HepG2 (cell line): ENCODE results near the gene LAMA5. TPM values are rescaled to one million over a fixed set of nuclear protein-coding genes. Genes with fewer than 3 reads are reported as not detected.

Experiments used
- ATAC-seq: fragments of 200-7000 bp; cut with Tn5 transposase; 3 replicates; pipeline ENCODE4 v1.9.1; 2020; ENCODE audit warnings: mild to moderate bottlenecking, moderate library complexity
- BruUV-seq: library from RNA; stranded (reverse); fragments of 400-500 nt; replicated peaks from 2 replicates; lab custom pipeline; 2021; lab: Mats Ljungman, UMichigan
- CTCF ChIA-PET: fragments of 300-600 bp; formaldehyde crosslinking; extraction: SDS; loops from one replicate; lab custom pipeline; 2021; ENCODE audit warnings: low total read pairs, inconsistent platforms, low intra/inter-chr PET ratio; lab: Yijun Ruan, JAX
- POLR2A ChIA-PET: fragments of 350-600 bp; sonication (Branson Sonifier 250); formaldehyde crosslinking; loops from one replicate; lab custom pipeline; 2020; ENCODE audit warnings: antibody characterized with exemption, inconsistent platforms; lab: Yijun Ruan, JAX
- DNase-seq: peaks from one replicate; pipeline ENCODE4 v3.0.0-alpha.2; 2015; ENCODE audit warnings: low spot score
- FAIRE-seq: peaks from 3 replicates; lab custom pipeline; 2011; peaks lifted over from hg19 to GRCh38; lab: Jason Lieb, UNC
- H2AFZ ChIP-seq: one replicate; pipeline ENCODE4 v1.6.1; 2011; ENCODE audit warnings: low read length, inconsistent platforms
- H3K27ac ChIP-seq: fragments of 300-600 bp; 3 replicates; pipeline ENCODE4 v1.8.0; 2011; ENCODE audit warnings: mixed run types, mild to moderate bottlenecking, mixed read lengths, low read length, inconsistent platforms; ENCODE audit not compliant: insufficient read depth; ENCODE audit errors: extremely low read length
- H3K27me3 ChIP-seq, 2 experiments: fragments of 200-600 bp in 1 of 2; 2 replicates in 1 of 2; 3 replicates in 1 of 2; pipeline versions ENCODE4 v1.6.0 to v1.8.0; 2011; ENCODE audit warnings: low read length in 2 of 2, mild to moderate bottlenecking in 2 of 2, moderate library complexity in 2 of 2, inconsistent platforms in 1 of 2; ENCODE audit not compliant: insufficient read depth in 2 of 2, control insufficient read depth in 1 of 2
- H3K36me3 ChIP-seq, 2 experiments: fragments of 200-600 bp in 1 of 2; replicated peaks in 1 of 2; 2 replicates in 1 of 2; 3 replicates in 1 of 2; pipeline versions ENCODE4 v1.5.1 to v1.8.0; 2011; ENCODE audit warnings: low read length in 2 of 2, inconsistent platforms in 1 of 2; ENCODE audit not compliant: insufficient read depth in 2 of 2, control insufficient read depth in 1 of 2
- H3K4me1 ChIP-seq: 2 replicates; pipeline ENCODE4 v1.5.1; 2012; ENCODE audit warnings: low read length, inconsistent platforms; ENCODE audit not compliant: insufficient read depth
- H3K4me2 ChIP-seq: 2 replicates; pipeline ENCODE4 v1.6.0; 2011; ENCODE audit warnings: low read depth, low read length, inconsistent platforms
- H3K4me3 ChIP-seq, 3 experiments: fragments of 200-600 bp in 1 of 3; sonication (generic), shearing (Covaris generic) in 1 of 3; replicated peaks in 1 of 3; 2 replicates each; pipeline ENCODE4 v1.5.1; 2011 to 2016; ENCODE audit warnings: low read length in 3 of 3, inconsistent platforms in 2 of 3, low read depth in 2 of 3, mild to moderate bottlenecking in 2 of 3, control low read depth in 1 of 3, mixed read lengths in 1 of 3; ENCODE audit not compliant: insufficient read depth in 1 of 3
- H3K79me2 ChIP-seq: one replicate; pipeline ENCODE4 v1.6.1; 2011; ENCODE audit warnings: low read length, inconsistent platforms; ENCODE audit not compliant: insufficient read depth
- H3K9ac ChIP-seq: 2 replicates; pipeline ENCODE4 v1.6.0; 2011; ENCODE audit warnings: mild to moderate bottlenecking, low read depth, low read length, inconsistent platforms; ENCODE audit not compliant: insufficient read depth
- H3K9me3 ChIP-seq: 2 replicates; pipeline ENCODE4 v1.5.1; 2012; ENCODE audit warnings: mild to moderate bottlenecking, low read length
- H4K20me1 ChIP-seq: 2 replicates; pipeline ENCODE4 v1.6.0; 2011; ENCODE audit warnings: inconsistent platforms, mild to moderate bottlenecking, low read length, moderate library complexity; ENCODE audit not compliant: insufficient read depth
- CENPX ChIP-seq: sonication (generic); formaldehyde crosslinking; IDR thresholded peaks from 2 replicates; pipeline ENCODE4 v1.9.0; 2021; ENCODE audit warnings: mild to moderate bottlenecking, missing genetic modification reagents, moderate library complexity
- HNF4A ChIP-seq: sonication (generic); formaldehyde crosslinking; IDR thresholded peaks from 2 replicates; pipeline ENCODE4 v1.4.0; 2020; ENCODE audit warnings: missing genetic modification reagents
- MYPOP ChIP-seq: sonication (generic); formaldehyde crosslinking; IDR thresholded peaks from 2 replicates; pipeline ENCODE4 v1.8.1; 2023; ENCODE audit warnings: mild to moderate bottlenecking, moderate library complexity, missing genetic modification reagents
- NCOA2 ChIP-seq: sonication (generic); formaldehyde crosslinking; IDR thresholded peaks from 2 replicates; pipeline ENCODE4 v1.8.0; 2022; ENCODE audit warnings: inconsistent platforms
- SRSF1 ChIP-seq: fragments of 200-400 bp; formaldehyde crosslinking; optimal IDR thresholded peaks from 2 replicates; pipeline ENCODE3; 2017; ENCODE audit warnings: mild to moderate bottlenecking, low read depth, low read length, moderate library complexity
- YEATS2 ChIP-seq: sonication (generic); formaldehyde crosslinking; IDR thresholded peaks from 2 replicates; pipeline ENCODE4 v1.4.0; 2020; ENCODE audit warnings: missing genetic modification reagents, borderline replicate concordance
- ZNF264 ChIP-seq: sonication (generic); formaldehyde crosslinking; IDR thresholded peaks from 2 replicates; pipeline ENCODE4 v1.4.0; 2020; ENCODE audit warnings: missing genetic modification reagents
- ZNF292 ChIP-seq: sonication (generic); formaldehyde crosslinking; IDR thresholded peaks from 2 replicates; pipeline ENCODE4 v1.8.1; 2022; ENCODE audit warnings: mild to moderate bottlenecking, low read depth, missing genetic modification reagents, borderline replicate concordance
- ZNF30 ChIP-seq: sonication (generic); formaldehyde crosslinking; IDR thresholded peaks from 2 replicates; pipeline ENCODE4 v1.5.0; 2020; ENCODE audit warnings: mild to moderate bottlenecking, missing genetic modification reagents
- ZNF510 ChIP-seq: sonication (generic); formaldehyde crosslinking; IDR thresholded peaks from 2 replicates; pipeline ENCODE4 v1.4.0; 2020; ENCODE audit warnings: low read depth, mild to moderate bottlenecking, missing genetic modification reagents
- ZNF720 ChIP-seq: sonication (generic); formaldehyde crosslinking; IDR thresholded peaks from 2 replicates; pipeline ENCODE4 v1.4.0; 2020; ENCODE audit warnings: missing genetic modification reagents
- WGBS: methylation state at CpG from one replicate; pipeline ENCODE4 v1.1.6; 2017; ENCODE audit warnings: low lambda C conversion rate; 5-methylcytosine and 5-hydroxymethylcytosine counted together
- in situ Hi-C: cut with HindIII; loops from 2 replicates; pipeline ENCODE4 v1.10.0; 2017; ENCODE audit warnings: low pct_unique_long_range_greater_than_20kb; ENCODE audit not compliant: extremely low pct_ligation_motif_present
- intact Hi-C: fragments of 100-400 bp; cut with micrococcal nuclease; formaldehyde crosslinking; loops from one replicate; pipeline ENCODE4 v1.10.0; 2022; ENCODE audit not compliant: unreplicated experiment
- polyA plus RNA-seq, 8 experiments: library from polyadenylated mRNA; depleted of rRNA in 3 of 8; stranded (reverse) in 7 of 8; unstranded in 1 of 8; fragments of >200 nt; fragmentation: Illumina TruSeq in 4 of 8; extraction: Trizol in 4 of 8; gene quantifications; 2 replicates each; pipeline versions ENCODE4 v1.2.1 to v1.2.3, GENCODE V29; 2011 to 2016; ENCODE audit warnings: low read depth in 4 of 8, missing spikeins in 1 of 8, mixed read lengths in 1 of 8; ENCODE audit not compliant: insufficient read depth in 1 of 8
- total RNA-seq, 5 experiments: library from RNA; depleted of rRNA; stranded (reverse); fragments of >200 nt; fragmentation: Illumina TruSeq; extraction: Trizol; gene quantifications; 2 replicates each; pipeline ENCODE4 v1.2.3, GENCODE V29; 2016; ENCODE audit warnings: low read depth in 1 of 5
- TF ChIP-seq, protein P1 (sequence below): sonication (generic); formaldehyde crosslinking; IDR thresholded peaks from 2 replicates; pipeline ENCODE4 v1.5.1; 2020; ENCODE audit warnings: mild to moderate bottlenecking, missing genetic modification reagents, borderline replicate concordance
- TF ChIP-seq, protein P2 (sequence below): sonication (generic); formaldehyde crosslinking; IDR thresholded peaks from 2 replicates; pipeline ENCODE4 v1.8.0; 2022; ENCODE audit warnings: missing genetic modification reagents, mild to moderate bottlenecking, moderate library complexity, borderline replicate concordance

Gene LAMA5
- total and polyA plus RNA-seq, 2 of the 13 experiments (the other 11 are each of a cell fraction or from before 2014, with no cell fraction given), result 21.0 to 44.7 TPM

DNA sequence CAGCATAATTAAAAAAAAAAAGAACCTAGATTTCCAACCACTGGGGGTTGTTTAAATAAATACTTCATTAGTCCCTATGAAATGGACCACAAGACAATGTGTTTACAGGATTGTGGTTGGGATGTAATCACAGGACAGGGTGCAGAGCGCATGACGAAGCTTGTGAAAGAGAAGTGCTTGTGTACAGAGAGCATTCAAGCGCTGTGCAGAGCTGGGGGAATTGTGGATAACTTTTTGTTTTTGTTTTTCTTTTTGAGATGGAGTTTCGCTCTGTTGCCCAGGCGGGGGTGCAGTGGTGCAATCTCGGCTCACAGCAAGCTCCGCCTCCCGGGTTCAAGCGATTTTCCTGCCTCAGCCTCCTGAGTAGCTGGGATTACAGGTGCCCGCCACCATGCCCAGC, 22.3 kb downstream of the LAMA5 start (continued):
- TF ChIP-seq, protein P1, sequence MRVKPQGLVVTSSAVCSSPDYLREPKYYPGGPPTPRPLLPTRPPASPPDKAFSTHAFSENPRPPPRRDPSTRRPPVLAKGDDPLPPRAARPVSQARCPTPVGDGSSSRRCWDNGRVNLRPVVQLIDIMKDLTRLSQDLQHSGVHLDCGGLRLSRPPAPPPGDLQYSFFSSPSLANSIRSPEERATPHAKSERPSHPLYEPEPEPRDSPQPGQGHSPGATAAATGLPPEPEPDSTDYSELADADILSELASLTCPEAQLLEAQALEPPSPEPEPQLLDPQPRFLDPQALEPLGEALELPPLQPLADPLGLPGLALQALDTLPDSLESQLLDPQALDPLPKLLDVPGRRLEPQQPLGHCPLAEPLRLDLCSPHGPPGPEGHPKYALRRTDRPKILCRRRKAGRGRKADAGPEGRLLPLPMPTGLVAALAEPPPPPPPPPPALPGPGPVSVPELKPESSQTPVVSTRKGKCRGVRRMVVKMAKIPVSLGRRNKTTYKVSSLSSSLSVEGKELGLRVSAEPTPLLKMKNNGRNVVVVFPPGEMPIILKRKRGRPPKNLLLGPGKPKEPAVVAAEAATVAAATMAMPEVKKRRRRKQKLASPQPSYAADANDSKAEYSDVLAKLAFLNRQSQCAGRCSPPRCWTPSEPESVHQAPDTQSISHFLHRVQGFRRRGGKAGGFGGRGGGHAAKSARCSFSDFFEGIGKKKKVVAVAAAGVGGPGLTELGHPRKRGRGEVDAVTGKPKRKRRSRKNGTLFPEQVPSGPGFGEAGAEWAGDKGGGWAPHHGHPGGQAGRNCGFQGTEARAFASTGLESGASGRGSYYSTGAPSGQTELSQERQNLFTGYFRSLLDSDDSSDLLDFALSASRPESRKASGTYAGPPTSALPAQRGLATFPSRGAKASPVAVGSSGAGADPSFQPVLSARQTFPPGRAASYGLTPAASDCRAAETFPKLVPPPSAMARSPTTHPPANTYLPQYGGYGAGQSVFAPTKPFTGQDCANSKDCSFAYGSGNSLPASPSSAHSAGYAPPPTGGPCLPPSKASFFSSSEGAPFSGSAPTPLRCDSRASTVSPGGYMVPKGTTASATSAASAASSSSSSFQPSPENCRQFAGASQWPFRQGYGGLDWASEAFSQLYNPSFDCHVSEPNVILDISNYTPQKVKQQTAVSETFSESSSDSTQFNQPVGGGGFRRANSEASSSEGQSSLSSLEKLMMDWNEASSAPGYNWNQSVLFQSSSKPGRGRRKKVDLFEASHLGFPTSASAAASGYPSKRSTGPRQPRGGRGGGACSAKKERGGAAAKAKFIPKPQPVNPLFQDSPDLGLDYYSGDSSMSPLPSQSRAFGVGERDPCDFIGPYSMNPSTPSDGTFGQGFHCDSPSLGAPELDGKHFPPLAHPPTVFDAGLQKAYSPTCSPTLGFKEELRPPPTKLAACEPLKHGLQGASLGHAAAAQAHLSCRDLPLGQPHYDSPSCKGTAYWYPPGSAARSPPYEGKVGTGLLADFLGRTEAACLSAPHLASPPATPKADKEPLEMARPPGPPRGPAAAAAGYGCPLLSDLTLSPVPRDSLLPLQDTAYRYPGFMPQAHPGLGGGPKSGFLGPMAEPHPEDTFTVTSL (CRISPR knock-in tag), result no peak
- no peak for TF ChIP-seq YEATS2 (CRISPR knock-in tag)
- TF ChIP-seq NCOA2 (CRISPR knock-in tag), result no peak
- TF ChIP-seq CENPX, result no peak
- TF ChIP-seq MYPOP (CRISPR knock-in tag), result no peak

GRCh38 chr20:62344092-62344491, 23.0 kb downstream of the LAMA5 start:
- intact Hi-C loops (no loop called here), in situ Hi-C loops (no loop called here)
- FAIRE-seq (no peak), ATAC-seq (no peak), DNase-seq (no peak)
- Histone ChIP-seq H3K27ac (no peak overlapping the region), H3K4me2 (no peak overlapping the region), H3K9ac (no peak overlapping the region), H3K9me3 (no peaks in the 10 kb centered on the region), H3K79me2 (no peaks in the 10 kb centered on the region), H3K27me3 (no peaks in the 10 kb centered on the region), H3K4me3 (no peak overlapping the region), H3K36me3 (peaks cover 20 to 49% of the 10 kb centered on the region in 2 experiments), H2AFZ (no peak overlapping the region), H3K4me1 (peaks cover 28% of the 10 kb centered on the region), H4K20me1 (no peaks in the 10 kb centered on the region)
- WGBS, result 95% methylated on average over 5 of the region's 5 CpGs
- POLR2A ChIA-PET, result interaction anchor here (1.6 kb wide), 1 partner anchor 25 kb away, joined by 7 read pairs; no protein-coding TSS in a partner anchor
- CTCF ChIA-PET, result no interaction called here
- no TSS peak for BruUV-seq
- TF ChIP-seq ZNF30 (CRISPR knock-in tag) (no peak), ZNF292 (CRISPR knock-in tag) (no peak), ZNF264 (CRISPR knock-in tag) (no peak), SRSF1 (no peak), ZNF510 (CRISPR knock-in tag) (no peak), HNF4A (CRISPR knock-in tag) (no peak), ZNF720 (CRISPR knock-in tag) (no peak)
- TF ChIP-seq, protein P2, sequence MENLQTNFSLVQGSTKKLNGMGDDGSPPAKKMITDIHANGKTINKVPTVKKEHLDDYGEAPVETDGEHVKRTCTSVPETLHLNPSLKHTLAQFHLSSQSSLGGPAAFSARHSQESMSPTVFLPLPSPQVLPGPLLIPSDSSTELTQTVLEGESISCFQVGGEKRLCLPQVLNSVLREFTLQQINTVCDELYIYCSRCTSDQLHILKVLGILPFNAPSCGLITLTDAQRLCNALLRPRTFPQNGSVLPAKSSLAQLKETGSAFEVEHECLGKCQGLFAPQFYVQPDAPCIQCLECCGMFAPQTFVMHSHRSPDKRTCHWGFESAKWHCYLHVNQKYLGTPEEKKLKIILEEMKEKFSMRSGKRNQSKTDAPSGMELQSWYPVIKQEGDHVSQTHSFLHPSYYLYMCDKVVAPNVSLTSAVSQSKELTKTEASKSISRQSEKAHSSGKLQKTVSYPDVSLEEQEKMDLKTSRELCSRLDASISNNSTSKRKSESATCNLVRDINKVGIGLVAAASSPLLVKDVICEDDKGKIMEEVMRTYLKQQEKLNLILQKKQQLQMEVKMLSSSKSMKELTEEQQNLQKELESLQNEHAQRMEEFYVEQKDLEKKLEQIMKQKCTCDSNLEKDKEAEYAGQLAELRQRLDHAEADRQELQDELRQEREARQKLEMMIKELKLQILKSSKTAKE (CRISPR knock-in tag), result no peak
